C4-2B (cell line): ENCODE results near the gene CEP170.

Experiments used
- ZFX ChIP-seq: fragments of 450-650 bp; IDR thresholded peaks from 2 replicates; pipeline ENCODE4 v1.6.1; 2017
- TF ChIP-seq, protein P1 (sequence below): fragments of 450-650 bp; conservative IDR thresholded peaks from 2 replicates; pipeline ENCODE4 v1.5.1; 2017; ENCODE audit warnings: mild to moderate bottlenecking

DNA sequence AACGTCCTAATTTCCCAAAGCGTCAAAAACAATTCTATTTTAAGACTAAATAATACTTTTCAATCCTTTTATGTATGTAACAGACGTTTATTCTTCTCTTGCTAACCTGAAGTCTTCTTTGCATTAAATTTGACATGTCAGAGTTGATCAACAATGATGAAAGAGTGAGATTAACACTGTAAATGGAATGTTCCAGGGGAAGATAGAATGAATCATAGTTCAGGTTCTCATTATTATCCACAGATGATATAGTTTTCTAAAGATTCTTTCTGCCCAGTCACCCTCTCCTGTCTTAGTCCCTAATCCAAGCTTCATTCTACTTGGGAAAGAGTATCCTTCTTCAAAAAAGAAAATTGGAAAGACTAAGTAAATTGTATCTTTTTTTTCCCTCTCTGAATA lies 39.6 kb upstream of the CEP170 start:
- TF ChIP-seq, protein P1, sequence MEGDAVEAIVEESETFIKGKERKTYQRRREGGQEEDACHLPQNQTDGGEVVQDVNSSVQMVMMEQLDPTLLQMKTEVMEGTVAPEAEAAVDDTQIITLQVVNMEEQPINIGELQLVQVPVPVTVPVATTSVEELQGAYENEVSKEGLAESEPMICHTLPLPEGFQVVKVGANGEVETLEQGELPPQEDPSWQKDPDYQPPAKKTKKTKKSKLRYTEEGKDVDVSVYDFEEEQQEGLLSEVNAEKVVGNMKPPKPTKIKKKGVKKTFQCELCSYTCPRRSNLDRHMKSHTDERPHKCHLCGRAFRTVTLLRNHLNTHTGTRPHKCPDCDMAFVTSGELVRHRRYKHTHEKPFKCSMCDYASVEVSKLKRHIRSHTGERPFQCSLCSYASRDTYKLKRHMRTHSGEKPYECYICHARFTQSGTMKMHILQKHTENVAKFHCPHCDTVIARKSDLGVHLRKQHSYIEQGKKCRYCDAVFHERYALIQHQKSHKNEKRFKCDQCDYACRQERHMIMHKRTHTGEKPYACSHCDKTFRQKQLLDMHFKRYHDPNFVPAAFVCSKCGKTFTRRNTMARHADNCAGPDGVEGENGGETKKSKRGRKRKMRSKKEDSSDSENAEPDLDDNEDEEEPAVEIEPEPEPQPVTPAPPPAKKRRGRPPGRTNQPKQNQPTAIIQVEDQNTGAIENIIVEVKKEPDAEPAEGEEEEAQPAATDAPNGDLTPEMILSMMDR = no peak
- TF ChIP-seq ZFX = no peak
